AG10803 (cell line): Measurements from ENCODE around the gene GINS1.

Experiments used
- DNase-seq: peaks from one replicate; pipeline ENCODE4 v3.0.0; 2010; ENCODE audit warnings: low read depth
- H3K4me3 ChIP-seq: 2 replicates; pipeline ENCODE4 v1.5.1; 2011; ENCODE audit warnings: mild to moderate bottlenecking, low read length, control low read depth
- TF ChIP-seq, protein P1 (sequence below): conservative IDR thresholded peaks from 2 replicates; pipeline ENCODE4 v1.5.1; 2011; ENCODE audit warnings: mild to moderate bottlenecking, low read length, control low read depth, inconsistent platforms

The GINS1 gene

GRCh38 chr20:25407311-25408169, at the start of gene GINS1:
Gene GINS1, plus strand, starts transcription at chr20:25407673. Its CDS starts 148 bp downstream, at chr20:25407821.
- TF ChIP-seq, protein P1, sequence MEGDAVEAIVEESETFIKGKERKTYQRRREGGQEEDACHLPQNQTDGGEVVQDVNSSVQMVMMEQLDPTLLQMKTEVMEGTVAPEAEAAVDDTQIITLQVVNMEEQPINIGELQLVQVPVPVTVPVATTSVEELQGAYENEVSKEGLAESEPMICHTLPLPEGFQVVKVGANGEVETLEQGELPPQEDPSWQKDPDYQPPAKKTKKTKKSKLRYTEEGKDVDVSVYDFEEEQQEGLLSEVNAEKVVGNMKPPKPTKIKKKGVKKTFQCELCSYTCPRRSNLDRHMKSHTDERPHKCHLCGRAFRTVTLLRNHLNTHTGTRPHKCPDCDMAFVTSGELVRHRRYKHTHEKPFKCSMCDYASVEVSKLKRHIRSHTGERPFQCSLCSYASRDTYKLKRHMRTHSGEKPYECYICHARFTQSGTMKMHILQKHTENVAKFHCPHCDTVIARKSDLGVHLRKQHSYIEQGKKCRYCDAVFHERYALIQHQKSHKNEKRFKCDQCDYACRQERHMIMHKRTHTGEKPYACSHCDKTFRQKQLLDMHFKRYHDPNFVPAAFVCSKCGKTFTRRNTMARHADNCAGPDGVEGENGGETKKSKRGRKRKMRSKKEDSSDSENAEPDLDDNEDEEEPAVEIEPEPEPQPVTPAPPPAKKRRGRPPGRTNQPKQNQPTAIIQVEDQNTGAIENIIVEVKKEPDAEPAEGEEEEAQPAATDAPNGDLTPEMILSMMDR = no peak
- peak within 1 kb of the TSS; percentile 88 for H3K4me3 ChIP-seq
- DNase-seq = peak; percentile 82

GRCh38 chr20:25360631-25361286, 46.7 kb upstream of the GINS1 start:
- DNase-seq = peak; percentile 26
- no peak overlapping the region for H3K4me3 ChIP-seq
- TF ChIP-seq, protein P1 = no peak

GRCh38 chr20:25361287-25361683, 46.2 kb upstream of the GINS1 start:
- peak; percentile 46 for DNase-seq
- no peak overlapping the region for H3K4me3 ChIP-seq
- TF ChIP-seq, protein P1 = no peak

DNA sequence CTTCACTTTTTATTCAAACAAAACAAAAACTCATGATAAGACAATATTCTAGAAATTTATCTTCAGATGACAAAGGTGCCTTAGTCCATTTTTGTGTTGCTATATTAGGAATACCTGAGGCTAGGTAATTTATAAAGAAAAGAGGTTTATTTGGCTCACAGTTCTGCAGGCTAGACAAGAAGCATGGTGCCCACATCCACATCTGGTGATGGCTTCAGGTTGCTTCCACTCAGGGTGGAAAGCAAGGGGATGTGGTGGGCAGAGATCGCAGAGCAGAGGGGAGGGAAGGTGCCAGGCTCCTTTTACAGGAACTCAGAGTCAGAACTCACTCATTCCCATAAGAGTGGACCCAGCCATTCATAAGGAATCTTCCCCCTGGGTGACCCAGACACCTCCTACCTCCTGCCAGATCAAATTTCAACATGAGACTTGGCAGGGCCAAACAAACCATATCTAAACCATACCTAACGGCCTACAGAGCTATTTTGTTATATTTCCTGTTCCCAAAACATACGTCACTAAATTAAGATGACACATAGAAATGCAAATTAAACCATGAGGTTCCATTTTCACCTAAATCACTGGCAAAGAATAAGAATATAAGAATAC, 43.2 kb upstream of the GINS1 start:
- no peak overlapping the region for H3K4me3 ChIP-seq
- TF ChIP-seq, protein P1 = no peak
- no peak for DNase-seq

- no peak for DNase-seq
- TF ChIP-seq, protein P1 = no peak
- no peak overlapping the region for H3K4me3 ChIP-seq
Measured at GRCh38 chr20:25364879-25365699, 42.4 kb upstream of the GINS1 start.

GRCh38 chr20:25368526-25368925, 38.9 kb upstream of the GINS1 start:
- TF ChIP-seq, protein P1 = no peak
- H3K4me3 ChIP-seq = no peak overlapping the region
- DNase-seq = no peak
